Trophoblast cell (in vitro differentiated cells and primary cell): ENCODE data around the gene RIPPLY3.
"Not testable (repeated sequence)": the region's sequence is repeated elsewhere in the genome, so short reads cannot be mapped to it uniquely, and the experiment has no call there.

Experiments
- DNase-seq, 2 donors: peaks; one replicate each; pipeline ENCODE4 v3.0.0-alpha.2; 2016
- H2AFZ ChIP-seq: 2 replicates; pipeline ENCODE4 v1.6.1; 2013; ENCODE audit warnings: low read length, moderate library complexity, mild to moderate bottlenecking; ENCODE audit not compliant: insufficient read depth, poor library complexity
- H2AK5ac ChIP-seq: 2 replicates; pipeline ENCODE4 v1.6.1; 2013; ENCODE audit warnings: mild to moderate bottlenecking, low read length
- H2BK120ac ChIP-seq: 2 replicates; pipeline ENCODE4 v1.6.1; 2013; ENCODE audit warnings: low read length, mild to moderate bottlenecking, moderate library complexity; ENCODE audit not compliant: insufficient read depth, poor library complexity
- H2BK12ac ChIP-seq: 2 replicates; pipeline ENCODE4 v1.6.1; 2013; ENCODE audit warnings: mild to moderate bottlenecking, low read length, moderate library complexity
- H2BK5ac ChIP-seq: 2 replicates; pipeline ENCODE4 v1.6.1; 2013; ENCODE audit warnings: low read length, low read depth, moderate library complexity, mild to moderate bottlenecking; ENCODE audit not compliant: poor library complexity
- H3K14ac ChIP-seq: 2 replicates; pipeline ENCODE4 v1.6.1; 2013; ENCODE audit warnings: mild to moderate bottlenecking, low read length
- H3K18ac ChIP-seq: 2 replicates; pipeline ENCODE4 v1.6.1; 2013; ENCODE audit warnings: mild to moderate bottlenecking, low read length
- H3K23ac ChIP-seq: 2 replicates; pipeline ENCODE4 v1.6.1; 2013; ENCODE audit warnings: low read length
- H3K27ac ChIP-seq: 2 replicates; pipeline ENCODE4 v1.5.1; 2013; ENCODE audit warnings: low read depth, mild to moderate bottlenecking, inconsistent platforms, low read length, moderate library complexity
- H3K27me3 ChIP-seq: 2 replicates; pipeline ENCODE4 v1.6.1; 2013; ENCODE audit warnings: inconsistent platforms, mild to moderate bottlenecking, low read length, moderate library complexity; ENCODE audit not compliant: insufficient read depth
- H3K36me3 ChIP-seq, 2 experiments: 1 replicate in 1 of 2; 2 replicates in 1 of 2; pipeline ENCODE4 v1.6.1; 2013; ENCODE audit warnings: low read length in 2 of 2, mild to moderate bottlenecking in 2 of 2, moderate library complexity in 1 of 2; ENCODE audit not compliant: insufficient read depth in 2 of 2, control insufficient read depth in 1 of 2
- H3K4ac ChIP-seq: 2 replicates; pipeline ENCODE4 v1.6.1; 2013; ENCODE audit warnings: low read depth, mild to moderate bottlenecking, low read length, moderate library complexity
- H3K4me1 ChIP-seq, 2 experiments: 1 replicate in 1 of 2; 2 replicates in 1 of 2; pipeline ENCODE4 v1.6.1; 2013; ENCODE audit warnings: low read length in 2 of 2, mild to moderate bottlenecking in 2 of 2, moderate library complexity in 1 of 2; ENCODE audit not compliant: insufficient read depth in 2 of 2, control insufficient read depth in 1 of 2
- H3K4me2 ChIP-seq: 2 replicates; pipeline ENCODE4 v1.6.1; 2013; ENCODE audit warnings: inconsistent platforms, mild to moderate bottlenecking, low read length, moderate library complexity
- H3K4me3 ChIP-seq: 2 replicates; pipeline ENCODE4 v1.5.1; 2013; ENCODE audit warnings: mild to moderate bottlenecking, low read depth, low read length, inconsistent platforms
- H3K79me1 ChIP-seq: one replicate; pipeline ENCODE4 v1.6.1; 2013; ENCODE audit warnings: low read length
- H3K79me2 ChIP-seq: 2 replicates; pipeline ENCODE4 v1.6.1; 2013; ENCODE audit warnings: low read length, mild to moderate bottlenecking; ENCODE audit not compliant: control insufficient read depth, insufficient read depth, poor library complexity
- H3K9ac ChIP-seq: 2 replicates; pipeline ENCODE4 v1.6.1; 2013; ENCODE audit warnings: mild to moderate bottlenecking, low read length
- H3K9me3 ChIP-seq: 2 replicates; pipeline ENCODE4 v1.6.1; 2013; ENCODE audit warnings: low read depth, mild to moderate bottlenecking, control low read depth, inconsistent platforms, low read length; ENCODE audit not compliant: insufficient read depth
- H4K12ac ChIP-seq: 2 replicates; pipeline ENCODE4 v1.6.1; 2013; ENCODE audit warnings: low read depth, mild to moderate bottlenecking, low read length, moderate library complexity
- H4K8ac ChIP-seq: 2 replicates; pipeline ENCODE4 v1.6.1; 2013; ENCODE audit warnings: low read depth, mild to moderate bottlenecking, low read length, moderate library complexity
- H4K91ac ChIP-seq: one replicate; pipeline ENCODE4 v1.6.1; 2013; ENCODE audit warnings: low read depth, mild to moderate bottlenecking, low read length, moderate library complexity
- WGBS: extraction: QIAGEN DNeasy Blood & Tissue Kit; methylation state at CpG from one replicate; pipeline ENCODE4 v1.1.7; 2013; ENCODE audit warnings: missing lambda C conversion rate; ENCODE audit not compliant: insufficient read length, insufficient coverage; ENCODE audit errors: extremely low coverage; 5-methylcytosine and 5-hydroxymethylcytosine counted together

The RIPPLY3 gene

DNA sequence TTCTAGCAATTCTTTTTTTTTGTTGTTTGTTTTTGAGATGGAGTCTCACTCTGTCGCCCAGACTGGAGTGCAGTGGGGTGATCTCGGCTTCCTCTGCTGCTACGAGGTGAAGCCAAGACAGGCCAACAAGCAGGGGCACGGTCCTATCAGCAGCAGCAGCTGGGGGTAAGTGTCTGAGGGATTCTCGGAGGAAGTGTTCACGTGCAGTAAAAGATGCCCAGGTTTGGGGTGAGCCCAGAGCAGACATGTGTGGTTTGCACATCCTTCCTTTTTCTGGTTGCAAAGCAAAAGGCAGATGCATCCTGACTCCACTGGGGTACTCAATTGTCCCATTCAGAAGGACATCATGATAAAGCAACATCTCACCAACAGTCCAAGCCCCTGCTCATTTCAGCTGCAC is 38.6 kb downstream of the RIPPLY3 start:
- no peak overlapping the region for H4K12ac ChIP-seq
- no peak overlapping the region for H3K14ac ChIP-seq
- H3K79me1 ChIP-seq = no peaks in the 10 kb centered on the region
- H4K8ac ChIP-seq = no peak overlapping the region
- H3K18ac ChIP-seq = no peak overlapping the region
- no peak overlapping the region for H2AK5ac ChIP-seq
- DNase-seq = no peak
- peaks cover 0 to 8% of the 10 kb centered on the region in 2 experiments for H3K4me1 ChIP-seq
- peaks cover 1% of the 10 kb centered on the region for H3K9me3 ChIP-seq
- H2AFZ ChIP-seq = no peak overlapping the region
- H3K4me2 ChIP-seq = no peak overlapping the region
- H4K91ac ChIP-seq = no peak overlapping the region
- no peak overlapping the region for H2BK5ac ChIP-seq
- H3K27me3 ChIP-seq = no peaks in the 10 kb centered on the region
- no peaks in the 10 kb centered on the region for H3K36me3 ChIP-seq
- no peak overlapping the region for H2BK120ac ChIP-seq
- no peak overlapping the region for H2BK12ac ChIP-seq
- H3K4ac ChIP-seq = no peak overlapping the region
- H3K23ac ChIP-seq = no peak overlapping the region
- H3K79me2 ChIP-seq = no peaks in the 10 kb centered on the region
- no peak overlapping the region for H3K9ac ChIP-seq
- H3K4me3 ChIP-seq = no peak overlapping the region
- no peak overlapping the region for H3K27ac ChIP-seq
- no CpG with 5 or more reads among the region's 6 CpGs for WGBS

DNA sequence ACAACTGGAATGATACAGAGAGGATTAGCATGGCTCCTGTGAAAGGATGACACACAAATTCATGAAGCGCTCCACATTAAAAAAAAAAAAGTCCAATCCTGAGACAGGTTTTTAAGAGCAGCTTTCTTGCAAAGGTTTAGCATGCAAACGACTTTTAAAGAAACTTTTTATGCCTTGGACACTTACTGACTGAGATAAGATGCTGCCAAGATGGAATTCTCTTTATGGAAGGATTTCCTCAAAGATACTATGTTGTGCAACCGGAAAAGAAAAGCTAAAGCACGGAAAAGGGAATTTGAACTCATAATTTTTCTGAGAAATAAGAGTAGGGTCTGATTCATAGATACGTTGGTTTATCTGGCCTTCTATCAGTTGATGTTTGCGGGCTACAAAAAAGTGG is 39.1 kb downstream of the RIPPLY3 start:
- peaks cover 0 to 8% of the 10 kb centered on the region in 2 experiments for H3K4me1 ChIP-seq
- H2AK5ac ChIP-seq = no peak overlapping the region
- H3K9me3 ChIP-seq = peaks cover 1% of the 10 kb centered on the region
- H2BK12ac ChIP-seq = no peak overlapping the region
- H2BK5ac ChIP-seq = no peak overlapping the region
- no peak overlapping the region for H4K91ac ChIP-seq
- H3K23ac ChIP-seq = no peak overlapping the region
- H3K9ac ChIP-seq = no peak overlapping the region
- no peak overlapping the region for H4K8ac ChIP-seq
- no peaks in the 10 kb centered on the region for H3K79me1 ChIP-seq
- H3K36me3 ChIP-seq = no peaks in the 10 kb centered on the region
- no peaks in the 10 kb centered on the region for H3K27me3 ChIP-seq
- H3K4me3 ChIP-seq = no peak overlapping the region
- no CpG with 5 or more reads among the region's 6 CpGs for WGBS
- H4K12ac ChIP-seq = no peak overlapping the region
- no peaks in the 10 kb centered on the region for H3K79me2 ChIP-seq
- H3K14ac ChIP-seq = no peak overlapping the region
- H3K4me2 ChIP-seq = no peak overlapping the region
- H2BK120ac ChIP-seq = no peak overlapping the region
- H3K18ac ChIP-seq = no peak overlapping the region
- no peak overlapping the region for H3K4ac ChIP-seq
- no peak overlapping the region for H3K27ac ChIP-seq
- H2AFZ ChIP-seq = no peak overlapping the region
- DNase-seq = no peak

DNA sequence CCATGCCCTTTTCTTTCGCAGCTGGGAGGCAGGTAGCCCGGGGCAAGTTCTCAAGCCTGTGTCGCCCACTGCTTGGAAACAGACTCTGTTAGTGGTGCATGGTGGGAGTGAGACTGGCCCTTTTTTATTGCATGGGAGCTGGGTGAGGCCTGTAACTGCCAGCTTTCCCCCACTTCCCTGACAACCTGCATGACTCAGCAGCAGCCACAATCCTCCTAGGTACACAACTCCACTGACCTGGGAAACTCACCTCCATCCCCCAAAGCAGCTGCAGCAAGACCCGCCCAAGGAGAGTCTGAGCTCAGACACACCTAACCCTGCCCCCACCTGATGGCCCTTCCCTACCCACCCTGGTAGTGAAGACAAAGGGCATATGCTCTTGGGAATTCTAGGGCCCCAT is 40.6 kb downstream of the RIPPLY3 start:
- H3K4me1 ChIP-seq = peaks cover 0 to 8% of the 10 kb centered on the region in 2 experiments
- H3K4me3 ChIP-seq = no peak overlapping the region
- WGBS = no CpG with 5 or more reads among the region's 4 CpGs

GRCh38 chr21:37049741-37050140 is 43.2 kb downstream of the RIPPLY3 start:
- not testable (repeated sequence) for H4K8ac ChIP-seq, H3K4me2 ChIP-seq, H3K4ac ChIP-seq, H2AFZ ChIP-seq, H4K12ac ChIP-seq, H3K79me1 ChIP-seq, H2BK120ac ChIP-seq, H3K79me2 ChIP-seq, H3K27ac ChIP-seq, H3K4me1 ChIP-seq, H3K36me3 ChIP-seq, H3K18ac ChIP-seq, DNase-seq, H2AK5ac ChIP-seq, H3K4me3 ChIP-seq, H3K23ac ChIP-seq, H4K91ac ChIP-seq, H3K9me3 ChIP-seq, H3K9ac ChIP-seq, H2BK12ac ChIP-seq, H2BK5ac ChIP-seq, H3K14ac ChIP-seq, H3K27me3 ChIP-seq
- no CpG with 5 or more reads among the region's 3 CpGs for WGBS

More for the DNA sequence above, 40.6 kb downstream of the RIPPLY3 start:
- no peak overlapping the region for H3K9ac ChIP-seq
- H3K79me1 ChIP-seq = no peaks in the 10 kb centered on the region
- H3K9me3 ChIP-seq = no peaks in the 10 kb centered on the region
- H3K36me3 ChIP-seq = no peaks in the 10 kb centered on the region
- H3K27me3 ChIP-seq = no peaks in the 10 kb centered on the region
- no peak overlapping the region for H2BK120ac ChIP-seq
- H2AK5ac ChIP-seq = no peak overlapping the region
- no peak overlapping the region for H3K4ac ChIP-seq
- peak overlapping the region; percentile 13 for H4K8ac ChIP-seq
- no peak overlapping the region for H2BK5ac ChIP-seq
- peak overlapping the region; percentile 12 for H2AFZ ChIP-seq
- no peak overlapping the region for H3K14ac ChIP-seq
- H3K23ac ChIP-seq = no peak overlapping the region
- no peak overlapping the region for H3K4me2 ChIP-seq
- H3K79me2 ChIP-seq = no peaks in the 10 kb centered on the region
- no peak overlapping the region for H4K12ac ChIP-seq
- no peak overlapping the region for H3K27ac ChIP-seq
- H2BK12ac ChIP-seq = peak overlapping the region; percentile 23
- H3K18ac ChIP-seq = no peak overlapping the region
- DNase-seq = no peak
- H4K91ac ChIP-seq = no peak overlapping the region
